ENCODE data around the gene ZNF76. TPM values are rescaled to one million over a fixed set of nuclear protein-coding genes. Genes with fewer than 3 reads are reported as not detected.

ZNF76 gene
- total and polyA plus RNA-seq, 2 donors (not counting 3 experiments of a cell fraction or from before 2014, with no cell fraction given) = 27.9 to 34.6 TPM

DNA sequence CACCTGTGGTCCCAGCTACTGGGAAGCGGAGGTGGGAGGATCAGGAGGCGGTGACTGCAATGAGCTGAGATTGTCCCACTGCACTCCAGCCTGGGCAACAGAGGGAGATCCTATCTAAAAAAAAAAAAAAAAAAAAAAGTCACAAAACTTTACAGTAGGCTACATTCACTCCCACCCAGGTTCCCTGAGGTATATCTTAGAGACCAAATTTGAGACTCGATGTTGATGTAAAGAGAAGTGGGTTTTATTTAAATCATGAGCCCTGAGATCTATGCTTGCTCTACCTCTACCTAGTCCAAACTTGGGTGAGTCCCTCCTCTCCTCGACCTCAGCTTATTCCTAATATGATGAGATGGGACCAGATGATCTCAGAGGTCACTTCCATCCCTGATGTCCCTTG is 29.3 kb downstream of the ZNF76 start:
- no peak for FAIRE-seq
- BruUV-seq (replicated peaks) = no TSS peak

GRCh38 chr6:35291491-35291890 is 32.0 kb downstream of the ZNF76 start:
- no peaks in the 10 kb centered on the region for H4K20me1 ChIP-seq (replicated peaks; ENCODE audit: control insufficient read depth, extremely low read depth, insufficient read depth, low read length)
- FAIRE-seq = no peak
- DNase-seq (ENCODE audit: low read depth, low spot score) = no peak
- H3K9me3 ChIP-seq (replicated peaks; ENCODE audit: control insufficient read depth, insufficient read depth, low read length) = no peaks in the 10 kb centered on the region
- H3K9ac ChIP-seq (replicated peaks; ENCODE audit: extremely low read depth, insufficient read depth, low read length) = no peak overlapping the region
- peaks cover 6 to 59% of the 10 kb centered on the region in 2 experiments for H3K36me3 ChIP-seq (ENCODE audit: control insufficient read depth in 2 of 2, extremely low read depth in 1 of 2, insufficient read depth in 2 of 2, low read length in 2 of 2)
- no peaks in the 10 kb centered on the region for H3K9me1 ChIP-seq (replicated peaks; ENCODE audit: control insufficient read depth, extremely low read depth, insufficient read depth, low read length)
- CTCF ChIA-PET = no interaction called here
- no peak overlapping the region for H3K27ac ChIP-seq (ENCODE audit: insufficient read depth, low read depth, low read length)
- no peak overlapping the region for H3K4me3 ChIP-seq (replicated peaks in 1 of 3; ENCODE audit: insufficient read depth in 1 of 3, low read depth in 1 of 3, low read length in 3 of 3)
- POLR2A ChIA-PET = no interaction called here
- no peaks in the 10 kb centered on the region for H3K79me2 ChIP-seq (ENCODE audit: control insufficient read depth, insufficient read depth, low read length)
- H3K4me2 ChIP-seq (ENCODE audit: insufficient read depth, low read length) = no peak overlapping the region
- TF ChIP-seq MYC (IDR thresholded peaks at IDR 0.05; ENCODE audit: low read depth, low read length) (no peak), POLR2AphosphoS5 (IDR thresholded peaks at IDR 0.05; ENCODE audit: insufficient read depth, low read depth, low read length) (no peak), POLR2A (IDR thresholded peaks at IDR 0.05; ENCODE audit: low read depth, low read length) (no peak), JUN (IDR thresholded peaks at IDR 0.05; ENCODE audit: borderline replicate concordance, insufficient read depth, insufficient read length, low read depth) (no peak), EZH2 (IDR thresholded peaks at IDR 0.05; ENCODE audit: borderline replicate concordance, low read depth, low read length, severe bottlenecking) (no peak), FOS (IDR thresholded peaks at IDR 0.05; ENCODE audit: borderline replicate concordance, insufficient read depth, low read length) (no peak), MAX (IDR thresholded peaks at IDR 0.05; ENCODE audit: insufficient read depth, insufficient read length) (no peak), CTCF (IDR thresholded peaks at IDR 0.05; ENCODE audit: extremely low read depth in 1 of 2, insufficient read depth in 1 of 2, low read depth in 1 of 2, low read length in 2 of 2) (no peak), GATA2 (IDR thresholded peaks at IDR 0.05; ENCODE audit: insufficient read depth, insufficient read length, low read depth, low read length) (no peak)
- dilution Hi-C loops (cut with MboI; ENCODE audit: extremely low pct_ligation_motif_present, low sequenced_read_pairs) = no loop called here
- intact Hi-C loops (cut with micrococcal nuclease) = loop anchor here (10.0 kb wide), 1 partner anchor 443 kb away; the partner anchor contains the start of gene ARMC12
- H3K4me1 ChIP-seq (ENCODE audit: control insufficient read depth, extremely low read depth, insufficient read depth, low read length) = no peaks in the 10 kb centered on the region
- no TSS peak for BruUV-seq (replicated peaks)
- H2AFZ ChIP-seq (ENCODE audit: low read depth, low read length) = no peak overlapping the region
- no peaks in the 10 kb centered on the region for H3K27me3 ChIP-seq (ENCODE audit: control insufficient read depth in 2 of 2, insufficient read depth in 2 of 2, low read length in 2 of 2)

More for the DNA sequence above, 29.3 kb downstream of the ZNF76 start:
- no peak for DNase-seq (ENCODE audit: low read depth, low spot score)
- Histone ChIP-seq H3K4me2 (ENCODE audit: insufficient read depth, low read length) (no peak overlapping the region), H3K4me3 (replicated peaks in 1 of 3; ENCODE audit: insufficient read depth in 1 of 3, low read depth in 1 of 3, low read length in 3 of 3) (no peak overlapping the region), H3K36me3 (ENCODE audit: control insufficient read depth in 2 of 2, extremely low read depth in 1 of 2, insufficient read depth in 2 of 2, low read length in 2 of 2) (peaks cover 6 to 59% of the 10 kb centered on the region in 2 experiments), H3K79me2 (ENCODE audit: control insufficient read depth, insufficient read depth, low read length) (no peaks in the 10 kb centered on the region), H3K4me1 (ENCODE audit: control insufficient read depth, extremely low read depth, insufficient read depth, low read length) (no peaks in the 10 kb centered on the region), H2AFZ (ENCODE audit: low read depth, low read length) (no peak overlapping the region), H3K9me1 (replicated peaks; ENCODE audit: control insufficient read depth, extremely low read depth, insufficient read depth, low read length) (no peaks in the 10 kb centered on the region), H3K9ac (replicated peaks; ENCODE audit: extremely low read depth, insufficient read depth, low read length) (no peak overlapping the region), H4K20me1 (replicated peaks; ENCODE audit: control insufficient read depth, extremely low read depth, insufficient read depth, low read length) (no peaks in the 10 kb centered on the region), H3K27me3 (ENCODE audit: control insufficient read depth in 2 of 2, insufficient read depth in 2 of 2, low read length in 2 of 2) (no peaks in the 10 kb centered on the region), H3K9me3 (replicated peaks; ENCODE audit: control insufficient read depth, insufficient read depth, low read length) (no peaks in the 10 kb centered on the region), H3K27ac (ENCODE audit: insufficient read depth, low read depth, low read length) (no peak overlapping the region)
- TF ChIP-seq MYC (IDR thresholded peaks at IDR 0.05; ENCODE audit: low read depth, low read length) = no peak
- no peak for TF ChIP-seq POLR2AphosphoS5 (IDR thresholded peaks at IDR 0.05; ENCODE audit: insufficient read depth, low read depth, low read length)
- no peak for TF ChIP-seq JUN (IDR thresholded peaks at IDR 0.05; ENCODE audit: borderline replicate concordance, insufficient read depth, insufficient read length, low read depth)
- TF ChIP-seq CTCF (IDR thresholded peaks at IDR 0.05; ENCODE audit: extremely low read depth in 1 of 2, insufficient read depth in 1 of 2, low read depth in 1 of 2, low read length in 2 of 2) = no peak
- CTCF ChIA-PET = interaction anchor here (0.8 kb wide), 1 partner anchor 9 kb away, joined by 4 read pairs; the partner anchor contains the start of gene DEF6
- POLR2A ChIA-PET = no interaction called here
- dilution Hi-C loops (cut with MboI; ENCODE audit: extremely low pct_ligation_motif_present, low sequenced_read_pairs) (no loop called here), intact Hi-C loops (cut with micrococcal nuclease) (no loop called here)
